Activated CD4-positive, alpha-beta T cell treated with anti-CD3 and anti-CD28 coated beads, Interleukin-2, amount 50 U/mL, for 16 hours (primary cell): ENCODE data around the gene FAM168A.

Experiments used
- DNase-seq: peaks from one replicate; pipeline ENCODE4 v3.0.0-alpha.2; 2020

FAM168A gene

DNA sequence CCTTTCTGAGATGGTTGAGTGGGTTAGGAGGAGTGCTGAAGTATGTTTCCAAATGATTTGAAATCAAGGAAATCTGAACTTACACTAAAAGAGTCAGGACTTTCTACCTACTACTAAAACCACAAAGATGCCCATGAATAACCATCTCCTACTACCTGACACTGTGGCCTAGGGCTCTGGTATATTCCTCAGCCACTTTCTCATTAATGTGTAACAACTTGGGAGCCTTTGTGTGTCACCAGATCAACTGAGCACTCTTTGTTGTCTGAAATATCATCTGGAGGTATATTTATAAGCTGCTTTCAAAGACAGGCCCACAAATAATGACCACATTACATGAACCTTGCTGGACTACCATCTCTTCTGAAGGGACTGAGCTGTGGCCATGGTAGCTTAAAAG lies 177.8 kb downstream of the FAM168A start:
- DNase-seq = no peak

DNA sequence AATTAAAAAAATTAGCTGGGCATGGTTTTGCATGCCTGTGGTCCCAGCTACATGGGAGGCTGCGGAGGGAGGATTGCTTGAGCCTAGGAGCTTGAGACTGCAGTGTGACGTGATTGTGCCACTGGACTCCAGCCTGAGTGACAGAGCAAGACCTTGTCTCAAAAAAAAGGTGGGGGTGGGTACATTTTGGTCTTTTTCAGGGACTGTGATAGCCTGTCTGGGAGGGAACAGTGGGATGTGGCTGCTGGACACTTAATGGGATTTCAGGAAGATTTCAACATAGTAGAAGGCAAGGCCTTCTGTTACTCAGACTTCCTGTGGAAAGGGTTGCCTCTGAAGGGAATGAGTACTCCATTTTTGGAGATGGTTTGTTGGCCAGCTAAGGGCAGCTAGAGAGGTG lies 181.1 kb downstream of the FAM168A start:
- DNase-seq = no peak

DNA sequence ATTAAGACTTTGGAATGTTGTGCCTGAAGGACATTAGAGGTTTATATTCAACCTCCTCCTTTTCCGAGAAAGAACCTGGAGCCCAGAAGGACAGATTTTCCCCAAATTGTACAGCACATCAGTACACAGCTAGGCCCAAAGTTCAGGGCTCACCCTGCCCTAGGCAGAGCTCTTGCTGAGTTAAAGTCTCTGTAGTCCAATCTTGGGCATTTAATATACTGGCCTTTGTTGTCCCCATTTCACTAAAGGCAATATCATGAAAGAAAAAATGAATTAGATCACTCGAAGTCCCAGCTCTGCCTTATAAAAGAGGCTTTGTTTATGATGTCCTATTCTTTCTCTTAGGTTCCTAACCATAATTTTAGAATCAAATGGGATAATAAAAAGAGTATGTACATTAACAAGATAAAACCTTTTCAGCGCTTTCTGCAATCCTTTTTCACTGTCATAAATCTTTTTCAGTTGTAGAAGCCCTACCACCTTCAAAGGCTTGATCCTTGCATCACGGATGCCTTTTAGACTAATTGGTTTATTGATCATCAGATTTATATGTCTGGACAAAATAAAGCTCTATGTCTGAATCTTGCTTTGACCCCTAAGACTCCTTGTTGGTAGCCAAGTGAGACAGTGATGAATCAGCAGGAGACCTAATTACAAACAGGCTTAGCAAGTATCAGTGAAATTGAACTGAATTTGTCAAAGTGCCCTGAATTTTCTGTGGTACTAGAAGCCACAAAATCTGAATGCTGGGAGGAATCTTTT lies 181.9 kb downstream of the FAM168A start:
- no peak for DNase-seq

DNA sequence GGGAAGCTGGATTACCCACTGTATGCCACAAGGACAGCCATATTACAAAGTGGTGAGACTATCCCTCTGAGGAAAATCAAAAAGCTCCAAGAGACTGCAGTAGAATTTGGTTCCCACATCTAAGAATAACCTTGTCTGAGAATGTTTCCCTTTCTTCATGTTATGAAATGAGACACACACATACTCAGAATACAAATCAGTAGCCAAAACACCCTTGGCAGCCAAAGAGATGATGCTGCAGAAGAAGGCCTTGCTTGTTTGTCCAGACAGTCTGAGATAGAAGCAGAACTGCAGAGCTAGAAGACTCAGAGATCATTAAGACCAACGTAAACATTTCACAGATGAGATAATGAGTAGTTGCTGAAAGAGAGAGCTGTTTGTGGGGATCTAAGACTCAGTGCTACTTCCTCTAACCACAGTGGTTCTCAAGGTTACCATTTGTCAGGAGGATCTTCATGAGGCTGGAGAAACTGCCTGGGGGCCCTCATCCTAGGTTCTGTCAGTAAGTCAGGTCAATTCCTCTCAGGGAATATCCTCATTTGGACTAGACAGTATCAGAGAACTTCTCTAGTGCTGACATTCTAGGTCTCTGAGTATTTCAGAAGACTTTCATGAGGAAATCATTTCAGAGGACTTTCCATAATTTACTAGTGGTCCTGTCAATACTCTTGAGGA lies 182.8 kb downstream of the FAM168A start:
- DNase-seq = peak; percentile 15

DNA sequence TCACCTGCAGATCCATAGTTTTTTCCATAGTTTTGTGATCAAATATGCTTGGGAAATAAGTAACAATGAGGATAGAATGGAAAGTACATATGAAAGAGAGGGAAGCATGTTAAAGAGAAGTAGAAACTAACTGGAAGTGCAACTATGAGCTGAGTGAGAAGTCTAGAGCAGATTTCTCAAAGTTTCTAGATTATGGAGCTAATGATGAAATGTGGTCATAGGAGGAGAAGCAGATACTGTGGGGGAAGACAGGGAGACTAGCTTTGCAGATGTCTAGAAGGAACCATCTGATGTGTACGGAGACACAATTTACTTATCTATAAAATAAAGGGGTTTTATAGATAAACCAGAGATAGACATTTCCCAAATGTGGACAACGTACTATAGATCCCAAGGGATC lies 184.7 kb downstream of the FAM168A start:
- no peak for DNase-seq

DNA sequence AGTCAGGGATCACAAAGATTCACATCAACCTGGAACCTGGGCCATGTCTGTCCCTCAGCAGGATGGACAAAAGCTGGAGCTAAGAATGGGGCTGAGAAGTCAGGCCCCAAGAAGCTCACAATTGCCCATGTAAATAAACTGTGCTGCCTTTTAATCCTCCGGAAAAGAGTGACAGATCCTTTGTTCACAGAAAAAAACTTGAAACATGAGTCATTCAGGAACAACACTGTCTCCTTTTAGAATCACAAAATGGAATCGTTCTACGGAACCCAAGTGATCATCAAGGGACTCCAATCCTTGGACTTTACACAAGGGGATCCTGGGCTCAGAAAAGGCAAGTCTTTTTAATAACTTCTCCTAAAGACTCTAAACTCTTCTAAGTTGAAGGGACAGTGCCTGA lies 185.6 kb downstream of the FAM168A start:
- no peak for DNase-seq

DNA sequence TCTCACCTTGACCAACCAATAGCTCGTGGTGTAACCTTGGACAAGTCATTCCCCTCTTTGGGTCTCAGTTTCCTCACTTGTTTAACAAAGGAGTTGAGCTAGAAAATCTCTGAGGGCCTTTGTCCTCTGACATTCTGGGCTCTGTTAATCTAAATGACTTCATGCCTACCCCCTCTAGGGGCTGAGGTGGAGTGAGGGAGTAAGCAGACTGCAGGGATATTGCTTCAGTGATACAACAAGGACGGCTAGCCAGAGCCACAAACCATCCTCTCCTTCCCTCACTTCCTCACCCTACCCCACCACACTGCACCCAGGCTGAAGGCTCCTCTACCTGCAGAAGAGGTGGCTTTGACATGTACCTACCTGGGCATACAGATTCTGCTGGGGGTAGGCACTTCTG lies 186.9 kb downstream of the FAM168A start:
- DNase-seq = no peak

DNA sequence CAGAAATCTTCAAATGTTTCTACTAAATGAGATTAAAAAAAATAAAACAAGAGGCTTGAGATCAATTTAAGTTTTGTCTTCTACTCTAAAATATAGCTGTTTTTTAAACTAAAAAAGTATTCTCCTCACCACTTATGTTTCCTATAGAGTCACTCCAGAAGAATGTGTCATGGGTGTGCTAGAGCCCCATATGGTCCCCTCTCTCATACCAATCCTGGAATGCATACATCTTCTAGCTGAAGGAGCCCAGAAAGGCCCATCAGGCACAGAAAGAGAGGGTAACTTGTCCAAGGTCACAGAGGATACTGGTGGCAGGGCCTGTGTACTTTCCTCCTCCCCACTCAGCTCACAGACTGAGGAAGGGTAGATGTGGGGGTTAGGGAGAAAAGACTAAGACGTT lies 187.3 kb downstream of the FAM168A start:
- no peak for DNase-seq

DNA sequence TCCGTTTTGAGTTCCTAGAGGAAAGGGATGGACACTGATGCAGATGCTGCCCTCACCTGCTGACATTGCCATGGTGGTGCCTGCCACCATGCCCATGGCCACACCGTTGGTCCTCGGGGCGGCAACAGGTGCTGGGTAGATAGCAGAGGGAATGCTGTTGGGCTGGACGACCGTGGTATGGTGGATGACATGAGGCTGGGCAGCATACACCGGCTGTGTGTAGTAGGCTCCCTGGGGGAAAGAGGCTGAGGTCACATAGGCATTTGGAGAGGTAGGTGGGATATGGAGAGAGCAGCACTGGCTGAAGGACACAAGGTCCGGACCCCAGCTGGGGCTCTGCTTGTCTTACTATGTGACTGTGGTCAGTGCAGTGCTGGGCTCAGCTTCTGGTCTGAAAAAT lies 188.5 kb downstream of the FAM168A start:
- DNase-seq = no peak

DNA sequence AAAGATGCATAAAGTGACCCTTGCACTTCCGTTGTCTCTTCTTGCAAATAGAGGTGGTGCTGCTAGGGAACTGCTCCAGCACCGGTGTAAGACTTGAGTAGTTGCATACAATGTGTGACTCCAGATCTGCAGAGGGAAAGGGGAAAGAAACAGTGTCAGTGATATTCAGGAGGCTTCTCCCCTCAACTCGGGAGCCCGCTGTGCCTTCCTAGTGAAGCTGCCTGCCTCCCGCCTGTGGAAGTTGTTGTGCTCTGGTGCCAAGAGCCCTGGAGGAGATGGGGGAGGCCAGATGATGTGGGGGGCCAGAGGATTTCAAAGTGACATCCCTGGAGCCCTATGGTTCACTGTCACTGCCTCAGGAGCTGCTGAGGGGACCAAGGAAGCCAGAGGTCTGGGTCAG lies 191.3 kb downstream of the FAM168A start:
- no peak for DNase-seq

DNA sequence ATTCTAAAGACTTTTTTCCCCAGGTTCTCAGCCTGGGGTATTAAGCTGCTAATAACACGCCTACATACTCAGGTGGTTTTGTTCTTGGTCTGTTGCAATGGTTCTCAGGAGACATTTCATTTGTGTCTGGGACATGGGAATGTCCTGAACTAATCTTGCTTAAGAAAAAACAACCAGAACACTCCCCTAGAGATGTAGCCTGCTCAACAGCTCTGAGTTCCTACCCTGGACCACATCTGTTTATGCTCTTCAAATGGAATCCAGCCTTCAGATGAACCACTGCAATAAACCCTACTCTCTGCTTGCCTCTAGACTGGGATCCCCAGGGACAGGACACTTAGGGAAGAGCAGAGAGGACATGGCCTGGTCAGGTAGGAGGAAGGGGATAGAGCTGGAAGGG lies 191.8 kb downstream of the FAM168A start:
- DNase-seq = no peak

DNA sequence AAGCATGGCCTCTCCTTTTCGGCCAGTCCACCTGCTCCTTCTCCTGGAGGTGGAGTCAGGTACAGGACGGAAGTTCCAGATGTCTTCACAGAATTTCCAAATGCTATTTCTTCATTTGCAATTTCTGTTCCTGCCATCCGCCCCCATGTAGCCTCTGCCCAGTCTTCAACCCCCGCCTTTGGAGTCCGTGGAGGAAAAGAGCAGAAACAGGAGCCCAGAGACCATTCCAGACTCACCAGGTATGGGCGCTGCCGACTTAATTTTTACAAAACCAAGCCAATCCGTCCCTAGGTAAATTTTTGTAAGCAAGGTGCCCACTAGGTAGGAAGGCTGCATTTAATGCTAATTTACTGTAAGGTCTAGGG lies 192.8 kb downstream of the FAM168A start:
- no peak for DNase-seq

DNA sequence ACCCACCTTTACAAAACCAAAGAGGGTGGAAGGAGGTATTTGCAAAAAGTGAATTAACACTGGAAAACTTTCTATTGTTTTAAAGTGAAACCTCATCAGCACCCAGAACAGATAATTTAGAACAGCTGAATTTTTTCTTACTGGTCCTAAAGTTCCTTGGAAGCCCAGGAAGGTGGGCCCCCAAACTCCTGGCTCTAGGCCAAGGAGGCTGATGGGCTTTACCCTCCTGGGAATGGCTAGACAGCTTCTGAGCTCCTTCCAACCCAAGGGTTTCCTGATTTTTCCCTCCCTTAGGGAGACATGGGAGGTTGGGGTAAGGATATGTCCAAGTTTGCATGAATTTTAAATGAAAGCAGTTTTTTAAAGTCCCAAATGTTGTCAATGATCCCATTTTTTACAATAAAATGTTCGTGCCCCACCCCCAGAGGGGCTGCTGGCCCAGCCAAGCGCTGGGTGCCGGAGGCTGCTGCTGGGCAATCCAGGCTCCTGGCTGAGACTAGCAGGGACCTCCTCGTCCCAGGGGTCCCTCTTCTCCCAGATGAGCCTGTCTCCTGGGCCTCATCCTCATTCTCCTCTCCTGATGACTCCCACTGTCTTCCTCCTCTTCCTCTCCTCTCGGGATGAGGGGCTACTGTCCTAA lies 193.3 kb downstream of the FAM168A start:
- DNase-seq = no peak

DNA sequence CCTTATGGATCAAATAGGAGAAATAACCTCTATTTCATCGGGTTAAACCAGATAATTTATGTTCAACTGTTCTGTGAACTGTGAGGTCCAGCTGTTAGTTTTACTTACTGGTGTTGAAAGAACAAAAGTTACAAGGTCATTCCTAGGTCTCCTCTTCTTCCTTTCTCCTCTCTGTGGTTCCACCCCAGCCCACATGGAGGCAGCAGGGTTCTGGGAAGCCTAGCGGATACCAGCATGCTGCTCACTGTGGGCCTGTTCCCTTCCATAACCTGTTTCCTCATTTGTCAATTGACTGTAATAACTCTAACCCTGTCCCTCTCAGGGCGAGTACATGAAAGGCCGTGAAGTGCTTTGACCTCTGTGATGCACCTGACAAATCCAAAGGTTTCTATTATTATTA lies 193.9 kb downstream of the FAM168A start:
- no peak for DNase-seq

DNA sequence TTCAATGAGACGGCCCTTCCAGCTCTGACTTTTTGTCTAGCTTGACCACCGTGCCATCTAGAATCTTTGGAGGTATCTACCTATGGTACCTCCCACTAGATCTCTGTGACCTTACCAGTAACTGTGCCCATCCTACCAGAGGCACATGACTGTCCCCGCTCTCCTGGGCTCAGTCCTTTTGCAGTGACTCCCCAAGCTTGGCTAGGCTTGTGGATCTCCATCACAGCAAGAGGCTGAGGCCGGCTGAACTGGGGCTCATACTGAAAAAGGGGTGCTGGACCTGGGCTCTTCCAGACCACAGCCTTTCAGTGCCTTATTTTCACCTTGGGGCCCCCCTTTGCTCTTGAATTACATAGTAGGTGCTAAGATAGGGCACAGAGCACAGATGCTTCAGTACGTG lies 194.4 kb downstream of the FAM168A start:
- no peak for DNase-seq

DNA sequence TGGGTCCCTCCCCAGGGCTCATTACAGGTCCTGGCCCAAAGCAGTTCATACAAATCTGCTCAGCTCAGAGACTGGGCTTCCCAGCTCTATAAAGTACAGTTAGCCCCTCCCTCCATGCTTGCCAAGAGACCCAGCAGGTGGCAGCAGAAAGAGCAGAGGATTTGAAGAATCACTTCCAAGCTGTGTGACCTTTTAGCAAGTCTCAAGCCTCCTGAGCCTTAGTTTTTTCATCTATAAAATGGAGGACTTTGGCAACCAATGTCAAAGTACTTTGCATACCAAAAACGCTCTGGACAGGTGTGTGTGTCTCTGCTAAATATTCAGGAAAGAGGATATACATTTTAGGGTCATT lies 195.1 kb downstream of the FAM168A start:
- peak; percentile 23 for DNase-seq

DNA sequence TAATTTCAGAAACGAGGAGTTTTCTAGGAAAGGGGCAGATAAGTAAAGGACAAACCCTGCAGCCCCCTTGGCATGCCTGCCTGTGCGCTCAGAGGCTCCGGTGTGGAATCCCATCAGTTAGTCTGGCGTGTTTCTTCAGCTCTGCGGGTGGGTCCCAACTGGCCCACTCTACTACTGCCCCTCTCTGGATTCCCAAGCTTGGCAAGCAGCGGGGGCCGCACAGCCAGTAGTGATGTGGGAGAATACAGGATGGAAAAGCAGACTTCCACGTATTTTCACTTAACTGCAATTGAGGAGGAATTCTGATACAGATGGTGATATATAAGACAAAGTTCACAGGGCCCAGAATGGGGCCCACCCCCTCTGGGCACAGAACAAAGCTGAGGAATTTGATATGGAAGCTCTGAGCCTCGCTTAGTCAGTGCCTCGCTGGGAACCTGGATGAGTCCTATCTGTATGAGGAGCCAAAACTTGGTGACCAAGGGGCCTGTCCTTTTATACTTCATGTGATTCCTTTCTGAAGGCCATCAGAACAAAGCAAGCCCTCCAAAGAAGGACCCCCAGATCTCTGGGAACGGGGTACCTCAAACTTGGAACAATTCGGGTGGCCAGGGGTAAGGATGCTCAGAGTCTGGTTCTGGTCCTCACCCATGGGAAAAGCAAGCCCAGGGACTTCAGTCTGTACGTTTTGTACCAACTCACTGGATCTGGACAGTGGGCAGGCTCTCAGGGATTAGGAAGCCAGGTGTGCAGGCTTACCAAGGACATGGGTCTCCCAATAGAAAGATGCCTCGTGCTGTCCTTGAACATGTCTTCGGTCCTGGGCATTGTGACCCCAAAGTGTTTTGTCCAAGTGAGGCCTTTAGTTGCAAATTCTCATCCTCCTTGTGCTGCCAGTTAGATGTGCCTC lies 195.7 kb downstream of the FAM168A start:
- no peak for DNase-seq

DNA sequence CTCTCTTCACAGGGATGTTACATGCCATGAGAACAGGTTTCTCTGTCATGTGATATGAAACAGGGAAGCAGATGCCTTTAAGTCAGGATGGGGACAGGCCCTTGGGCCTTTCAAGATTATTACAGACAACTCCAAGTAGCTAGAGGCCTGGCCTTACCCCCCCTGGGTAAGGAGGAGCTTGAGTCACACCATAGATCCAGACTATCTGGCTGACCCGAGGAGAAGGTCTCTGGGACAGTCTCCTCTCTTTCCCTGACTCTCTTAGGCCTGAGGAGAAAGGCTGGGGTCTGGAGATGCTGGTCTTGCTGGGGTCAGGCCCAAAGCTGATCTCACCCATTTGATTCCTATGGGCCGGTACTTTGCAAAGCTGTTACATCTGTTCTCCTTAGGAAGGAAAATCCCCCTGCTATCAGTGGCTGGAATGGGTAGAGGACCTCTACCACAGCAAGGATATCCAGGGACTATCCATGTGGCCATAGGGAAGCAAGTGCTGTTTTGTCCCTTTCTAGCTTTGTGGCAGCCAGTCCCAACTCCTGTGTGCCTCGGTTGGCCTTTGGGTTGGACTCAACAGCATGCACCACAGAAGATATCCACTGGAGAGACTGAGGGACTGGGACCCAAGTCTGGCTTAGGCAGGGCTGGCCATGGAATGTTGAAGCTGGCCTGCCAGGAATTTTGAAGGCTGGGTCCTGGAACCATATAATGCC lies 196.5 kb downstream of the FAM168A start:
- DNase-seq = no peak

DNA sequence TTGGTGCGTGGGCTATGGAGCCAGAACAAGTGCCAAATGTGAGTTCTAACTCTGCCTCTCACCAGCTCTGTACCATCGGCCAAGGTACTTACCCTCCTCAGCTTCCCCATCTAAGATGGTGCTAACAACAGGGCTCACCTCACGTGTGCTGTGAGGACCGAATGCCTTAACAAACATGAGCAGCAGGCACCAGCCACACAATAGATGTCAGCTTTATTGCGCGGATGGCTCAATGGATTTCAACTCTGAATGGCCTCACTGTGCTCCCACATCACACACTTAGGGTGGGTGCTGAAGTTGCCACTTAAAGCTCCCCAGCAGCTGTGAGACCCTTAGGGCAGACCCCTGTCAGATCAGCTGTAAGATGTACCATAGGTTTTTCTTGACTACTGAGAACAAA lies 197.6 kb downstream of the FAM168A start:
- DNase-seq = no peak

DNA sequence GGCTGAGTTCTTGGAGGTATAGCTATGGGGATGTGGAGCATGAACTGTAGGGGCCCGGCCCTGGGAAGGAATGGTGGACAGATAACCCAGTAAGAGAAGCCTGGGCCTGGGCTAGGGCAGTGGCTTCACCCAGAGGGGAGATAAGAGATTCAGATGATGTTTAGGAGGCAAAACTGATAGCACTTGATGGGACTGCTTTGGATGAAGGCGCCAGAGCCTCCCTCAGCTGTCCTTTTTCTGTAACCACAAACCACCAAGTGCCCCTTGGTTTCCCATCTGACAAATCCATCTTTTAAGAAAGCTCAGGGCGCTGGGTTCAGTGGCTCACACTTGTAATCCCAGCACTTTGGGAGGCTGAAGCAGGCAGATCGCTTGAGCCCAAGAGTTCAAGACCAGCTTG lies 198.3 kb downstream of the FAM168A start:
- no peak for DNase-seq

DNA sequence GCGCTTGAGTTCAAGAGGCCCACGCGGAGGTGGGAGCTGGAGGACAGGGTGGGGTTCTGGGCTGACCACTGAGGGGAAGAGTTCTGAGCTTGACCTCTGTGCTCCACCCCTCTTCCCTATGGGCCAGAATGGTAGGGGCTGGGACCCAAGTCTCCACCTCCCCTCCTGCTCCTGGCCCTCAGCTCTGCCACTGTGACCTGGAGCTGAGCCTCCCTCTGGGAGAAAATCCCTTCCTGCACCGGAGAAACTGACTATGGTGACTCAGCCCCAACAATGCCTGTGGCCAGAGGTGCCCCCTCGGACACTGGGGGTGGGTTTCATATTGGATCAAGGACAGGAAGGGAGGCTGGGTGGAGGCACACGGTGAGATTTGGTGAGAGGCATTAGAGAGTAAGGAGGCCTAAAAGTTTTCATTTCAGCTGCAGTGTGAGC lies 198.7 kb downstream of the FAM168A start:
- DNase-seq = no peak

DNA sequence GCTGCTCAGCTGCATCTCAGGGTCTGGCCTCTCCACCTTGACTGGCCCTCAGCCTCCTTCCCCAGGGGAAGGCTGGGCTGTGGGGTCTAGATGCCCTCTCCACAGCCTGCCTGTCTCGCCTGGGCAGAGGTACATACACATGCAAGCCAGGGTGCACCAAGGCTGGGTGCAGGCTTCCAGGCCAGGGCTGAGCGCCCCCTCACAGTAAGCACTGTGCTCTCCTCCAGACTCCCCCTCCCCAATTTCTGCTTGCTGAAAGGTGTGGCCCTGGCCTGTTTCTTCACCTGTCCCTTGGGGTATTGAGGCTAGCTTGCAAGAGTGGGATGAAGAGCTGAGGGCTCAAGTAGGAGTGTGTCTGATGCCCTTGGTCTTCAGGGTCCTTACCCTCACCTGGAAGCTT lies 199.2 kb downstream of the FAM168A start:
- DNase-seq = no peak

DNA sequence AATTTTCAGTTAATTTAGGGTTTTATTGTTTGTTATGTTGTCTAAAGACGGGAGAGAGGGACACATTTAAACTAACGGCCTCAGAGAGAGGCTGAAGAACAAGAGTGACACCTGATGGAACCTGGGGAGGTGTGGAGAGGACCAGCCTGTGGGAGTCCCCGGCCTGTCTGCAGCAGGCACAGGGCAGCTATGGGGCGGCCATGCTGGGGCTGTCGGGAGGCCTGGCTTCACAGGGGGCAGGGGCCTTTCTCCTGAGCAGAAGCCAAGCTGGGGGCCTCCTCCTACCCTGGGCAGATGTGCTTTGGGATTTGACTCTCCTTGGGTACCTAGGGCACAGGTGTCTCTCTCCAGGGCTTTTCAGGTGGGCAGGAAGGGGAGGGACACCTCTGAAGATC lies 199.8 kb downstream of the FAM168A start:
- DNase-seq = no peak
